GM18520 (cell line): ENCODE results near the gene PCDH17.

Experiments
- ATAC-seq: cut with Tn5 transposase; IDR thresholded peaks from one replicate; pipeline ENCODE4 v1.9.1; 2021; ENCODE audit not compliant: unreplicated experiment

PCDH17 gene

DNA sequence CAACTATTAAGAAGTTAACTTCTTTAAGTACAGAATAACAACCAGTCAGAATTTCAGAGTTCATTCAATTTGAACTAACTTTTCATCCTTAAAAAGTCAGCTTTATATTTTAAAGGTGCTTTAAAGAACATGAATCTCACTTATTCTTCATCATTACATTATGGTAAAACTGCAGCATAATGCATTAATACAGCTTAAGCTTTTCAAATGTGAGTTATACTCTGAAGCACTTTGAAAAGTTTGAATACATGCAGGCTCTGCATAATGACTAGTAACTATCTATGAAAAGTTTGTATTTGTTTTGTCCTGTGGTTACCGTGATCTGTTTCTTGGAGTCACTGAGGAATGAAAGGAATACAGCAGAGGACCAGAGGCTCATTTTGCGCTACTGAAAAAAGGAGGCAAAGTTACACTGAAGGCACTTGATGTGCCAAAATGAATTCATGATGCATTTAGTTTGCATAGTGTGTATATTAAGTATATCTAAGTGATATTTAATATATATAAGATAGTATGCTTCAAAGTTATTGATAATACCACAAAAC, 4.1 kb downstream of the PCDH17 start:
- ATAC-seq = no peak

DNA sequence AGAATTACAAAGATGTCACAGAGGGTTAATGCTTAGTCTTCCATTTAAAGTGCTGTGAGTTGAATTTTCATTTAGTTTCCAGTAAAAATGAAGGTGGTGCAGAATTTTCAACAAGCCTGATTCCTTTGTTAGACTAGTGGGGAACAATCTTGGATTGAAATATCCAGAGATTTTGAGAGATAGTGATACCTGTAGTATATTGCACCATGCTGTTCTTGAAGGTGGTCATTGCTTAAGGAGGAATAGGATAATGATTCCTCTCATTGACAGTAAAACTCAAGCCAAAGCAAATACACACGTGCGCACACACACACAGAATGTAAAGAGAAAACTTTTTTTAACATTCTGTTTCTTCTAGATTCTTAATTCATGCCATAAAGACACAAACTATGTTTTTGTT, 5.3 kb downstream of the PCDH17 start:
- ATAC-seq = no peak

DNA sequence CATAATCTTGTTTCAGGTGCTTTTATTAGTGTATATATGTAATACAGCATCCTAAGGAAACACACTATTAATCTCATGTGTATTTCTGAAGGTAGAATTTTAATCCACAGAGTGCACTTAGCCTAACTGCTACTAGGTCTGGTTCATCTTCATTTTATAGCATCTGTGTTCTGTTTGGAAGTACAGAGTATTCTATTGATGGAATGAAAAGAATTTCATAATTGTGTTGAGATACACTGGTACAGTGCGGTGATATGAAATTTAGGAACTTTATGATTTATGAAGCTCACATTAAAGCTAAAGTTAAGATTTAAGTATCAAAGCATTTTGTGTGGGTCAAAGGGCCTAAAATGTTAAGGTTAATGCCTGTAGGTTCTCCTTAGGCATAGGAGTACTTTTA, 6.0 kb downstream of the PCDH17 start:
- no peak for ATAC-seq

DNA sequence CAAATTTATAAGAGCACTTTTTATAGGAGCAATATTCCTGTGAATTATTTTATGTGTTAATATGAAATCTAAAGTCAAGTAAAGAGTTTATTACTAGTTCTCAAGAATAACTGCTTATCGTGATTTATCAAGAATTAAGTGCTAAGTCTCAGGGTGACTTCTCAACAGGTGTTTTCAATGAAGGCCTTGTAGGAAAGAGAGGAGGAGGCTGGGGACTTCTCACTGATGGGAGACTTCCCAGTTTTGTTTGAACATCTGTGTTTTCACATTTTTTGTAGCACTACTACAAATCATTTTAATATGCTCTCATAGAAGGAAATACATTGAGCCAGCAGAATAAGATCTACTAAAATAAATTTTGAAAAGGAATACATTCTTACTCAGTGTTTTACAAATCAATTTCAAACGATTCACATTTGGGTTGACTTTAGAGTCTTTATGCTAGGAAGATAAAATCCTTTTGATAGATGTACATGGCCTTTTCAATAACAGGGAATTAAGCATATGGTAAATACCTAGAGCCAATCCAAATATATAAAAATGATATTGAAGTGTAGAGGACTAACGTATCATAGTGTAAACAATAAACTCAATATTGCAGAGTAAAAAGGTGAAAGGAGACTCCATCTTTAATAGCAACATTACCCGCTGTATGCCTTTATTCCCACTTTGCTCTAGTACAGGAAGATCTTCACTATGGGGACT, 6.8 kb downstream of the PCDH17 start:
- ATAC-seq = no peak

DNA sequence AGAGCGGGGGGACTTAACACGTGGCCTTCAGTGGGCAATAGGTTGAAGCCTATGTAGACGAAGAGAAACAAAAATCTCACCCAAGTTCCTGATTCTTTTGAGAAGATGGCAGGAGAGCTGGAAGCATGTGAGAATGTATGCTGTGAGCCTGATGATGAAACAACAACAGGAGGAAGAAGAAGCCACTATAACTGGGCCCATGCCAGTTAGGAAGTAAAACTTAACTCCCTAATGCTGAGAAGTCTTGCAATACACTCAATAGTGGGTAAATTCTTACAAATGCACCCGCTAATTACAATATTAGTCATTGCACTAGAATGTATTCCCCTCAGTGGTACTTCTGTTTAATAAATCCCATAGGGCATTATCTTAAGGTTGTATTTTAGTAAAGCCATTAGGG, 9.1 kb downstream of the PCDH17 start:
- no peak for ATAC-seq

DNA sequence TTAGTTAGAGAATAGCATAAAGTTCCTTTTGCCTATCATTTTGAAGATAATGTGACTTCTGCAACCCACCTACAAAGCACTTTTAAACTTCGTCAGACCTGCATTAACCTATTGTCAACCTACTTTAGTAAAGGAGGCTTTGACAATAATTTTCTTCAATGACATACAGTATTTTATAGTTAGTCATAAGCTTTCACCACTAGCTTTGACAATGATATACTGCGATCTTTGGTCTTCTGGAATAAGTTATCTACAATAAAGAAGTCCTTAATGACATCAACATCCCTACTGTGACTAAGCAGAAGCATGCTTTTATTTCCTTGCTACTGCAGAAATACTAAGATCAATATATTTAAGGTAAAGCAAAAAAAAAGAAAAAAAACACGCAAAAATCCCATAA, 9.5 kb downstream of the PCDH17 start:
- no peak for ATAC-seq

DNA sequence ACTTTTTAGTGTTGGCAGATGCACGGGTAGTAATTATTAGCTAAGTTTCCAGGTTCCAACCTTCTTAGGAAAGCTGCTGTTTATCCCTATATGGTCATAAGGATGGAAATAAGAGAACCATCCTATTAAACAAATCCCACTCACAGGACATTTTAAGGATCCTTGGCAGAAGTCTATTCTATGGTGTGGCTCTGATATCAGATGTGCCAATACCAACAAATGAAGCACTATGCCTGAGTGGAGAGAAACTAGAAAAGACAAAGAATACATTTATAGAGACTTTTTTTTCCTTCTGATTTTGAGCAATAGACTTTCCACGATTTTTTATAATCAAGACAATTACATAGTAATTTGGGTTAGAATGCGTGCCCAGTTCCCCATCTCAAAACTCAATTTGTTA, 12.6 kb downstream of the PCDH17 start:
- no peak for ATAC-seq

DNA sequence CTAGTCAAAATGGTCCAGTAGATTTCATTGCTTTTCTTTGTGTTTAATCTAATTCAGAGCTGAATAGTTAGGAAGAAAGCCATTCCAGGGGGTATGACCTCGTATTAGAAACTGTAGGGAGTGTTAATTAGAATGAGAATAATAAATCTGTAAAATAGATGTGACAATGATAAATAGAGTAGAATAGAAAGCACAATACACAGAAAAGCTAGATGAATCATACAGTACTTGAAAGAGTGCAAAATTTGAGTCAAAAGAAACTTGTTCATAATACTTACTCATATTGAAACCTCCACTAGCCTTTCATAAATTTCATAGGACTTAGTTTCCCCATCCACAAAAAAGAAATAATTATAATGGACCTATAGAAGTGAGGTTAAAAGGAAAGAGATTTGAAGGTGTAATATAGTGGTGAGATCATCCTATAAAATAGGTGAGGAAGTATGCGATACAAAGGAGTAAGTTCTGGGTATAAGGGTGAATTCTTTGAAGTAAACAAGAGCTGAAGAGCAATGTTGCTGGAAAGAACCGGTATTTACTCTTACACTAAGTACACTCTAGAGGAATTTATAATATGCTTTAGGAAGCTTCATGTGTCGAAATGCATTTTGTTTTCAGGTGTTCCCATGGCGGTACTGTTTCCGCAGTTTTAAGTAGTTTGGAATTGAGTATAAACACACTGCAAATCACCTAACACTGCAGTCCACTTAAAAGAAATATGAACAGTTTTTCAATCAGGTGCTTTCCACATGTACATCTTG, 21.9 kb downstream of the PCDH17 start:
- ATAC-seq = no peak

DNA sequence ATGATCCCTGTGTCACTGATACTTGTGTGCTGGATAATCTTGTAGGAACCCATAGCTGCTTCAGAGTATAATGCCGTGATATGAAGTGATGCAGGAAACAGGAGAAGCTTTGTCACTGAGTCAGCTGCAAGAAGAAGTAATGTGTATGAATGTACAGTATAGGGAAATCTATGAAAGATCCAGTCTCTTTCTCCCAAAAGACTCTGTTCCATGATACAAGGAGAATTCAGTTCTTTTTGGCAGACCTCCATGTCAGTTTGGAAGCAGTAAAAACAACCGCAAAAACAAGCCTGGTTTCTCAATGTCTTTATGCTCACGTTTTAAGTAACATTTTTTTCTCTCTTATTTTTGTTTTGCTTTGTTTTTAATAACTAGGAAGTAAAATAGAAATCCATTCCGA, 33.9 kb downstream of the PCDH17 start:
- no peak for ATAC-seq

DNA sequence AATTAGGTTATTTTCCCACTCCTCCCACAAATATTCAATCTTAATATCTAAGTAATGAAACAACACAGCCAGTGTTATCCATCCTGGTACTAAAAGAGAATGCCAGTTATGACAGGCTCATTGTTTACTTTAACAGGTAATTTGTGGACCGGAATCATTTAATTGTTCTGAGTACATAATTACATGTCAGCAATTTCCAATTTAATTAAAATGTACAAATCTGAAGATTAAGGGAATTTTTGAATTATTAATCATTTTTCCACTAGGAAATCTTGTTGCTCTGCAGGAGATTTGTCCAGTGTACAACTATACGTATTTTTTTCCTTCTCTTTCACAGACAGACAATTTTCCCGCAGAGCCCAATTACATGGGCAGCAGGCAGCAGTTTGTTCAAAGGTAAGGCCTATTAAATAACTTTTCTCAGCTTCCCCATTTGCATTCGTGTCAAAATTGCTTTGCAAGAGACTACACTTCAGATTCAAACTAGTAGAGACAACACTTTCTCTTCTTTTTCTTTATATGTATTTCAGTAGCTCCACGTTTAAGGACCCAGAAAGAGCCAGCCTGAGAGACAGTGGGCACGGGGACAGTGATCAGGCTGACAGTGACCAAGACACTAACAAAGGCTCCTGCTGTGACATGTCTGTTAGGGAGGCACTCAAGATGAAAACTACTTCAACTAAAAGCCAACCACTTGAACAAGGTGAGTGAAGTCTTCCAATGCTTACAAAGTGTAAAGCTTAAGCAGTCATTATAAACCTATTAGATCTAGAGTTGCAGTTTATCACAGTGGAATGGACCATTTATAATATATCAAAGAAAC, 34.8 kb downstream of the PCDH17 start:
- no peak for ATAC-seq

DNA sequence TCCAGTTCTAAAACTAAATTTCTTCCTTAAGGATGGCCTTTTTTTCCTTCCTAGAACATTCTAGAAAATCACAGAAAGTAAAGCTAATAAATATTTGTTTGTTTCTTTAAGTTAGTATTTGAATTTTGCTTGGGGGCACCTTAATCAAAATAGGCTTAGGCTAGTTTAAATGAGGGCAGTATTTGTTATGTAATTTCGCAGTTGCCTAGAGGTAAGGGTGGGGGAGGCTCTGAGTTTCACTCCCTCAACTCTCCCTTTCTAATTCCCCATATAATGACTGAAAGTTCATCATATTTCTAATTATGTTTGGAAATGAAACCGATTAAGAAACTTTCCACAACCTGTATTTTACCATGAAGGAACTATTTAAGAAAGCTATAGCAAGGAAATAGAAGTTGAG, 40.6 kb downstream of the PCDH17 start:
- peak; percentile 12 for ATAC-seq

DNA sequence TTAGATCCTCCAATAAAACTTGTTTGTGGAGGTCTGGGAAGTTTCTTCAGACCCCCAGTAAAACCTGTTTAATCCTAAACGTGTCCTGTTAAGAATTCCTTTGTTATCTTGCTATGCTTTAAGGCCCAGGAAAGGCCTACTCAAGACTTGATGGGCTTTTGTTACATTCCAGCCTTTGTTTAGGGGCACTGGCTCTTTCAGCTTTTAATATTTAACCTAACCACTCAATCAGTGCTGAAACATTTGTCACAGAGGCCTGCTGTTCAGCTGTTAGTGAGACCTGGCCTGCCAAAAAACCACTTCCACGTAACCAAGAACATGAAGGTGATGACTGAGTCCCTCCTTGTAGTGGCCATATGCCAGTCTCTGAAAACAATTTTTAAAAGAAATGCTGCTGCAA, 41.7 kb downstream of the PCDH17 start:
- ATAC-seq = no peak

DNA sequence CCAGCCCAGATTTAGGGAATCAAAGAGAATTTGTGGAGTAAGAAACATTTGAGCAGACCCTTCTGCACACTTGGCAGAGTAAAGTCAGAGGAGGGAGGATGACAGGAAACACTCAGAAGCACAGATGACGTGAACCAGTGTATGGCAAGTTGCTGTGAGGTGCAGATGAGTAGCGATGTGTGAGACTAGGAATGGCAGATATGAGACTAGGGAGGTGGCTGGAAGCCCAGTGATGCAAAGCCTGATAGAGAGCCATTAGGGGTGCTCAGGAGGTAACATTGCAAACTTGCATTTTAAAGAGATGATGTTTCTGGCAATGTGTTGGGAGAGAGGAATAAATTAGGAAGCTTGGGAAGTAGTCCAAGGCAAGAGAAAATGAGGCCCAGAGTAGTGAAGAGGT, 44.0 kb downstream of the PCDH17 start:
- no peak for ATAC-seq

DNA sequence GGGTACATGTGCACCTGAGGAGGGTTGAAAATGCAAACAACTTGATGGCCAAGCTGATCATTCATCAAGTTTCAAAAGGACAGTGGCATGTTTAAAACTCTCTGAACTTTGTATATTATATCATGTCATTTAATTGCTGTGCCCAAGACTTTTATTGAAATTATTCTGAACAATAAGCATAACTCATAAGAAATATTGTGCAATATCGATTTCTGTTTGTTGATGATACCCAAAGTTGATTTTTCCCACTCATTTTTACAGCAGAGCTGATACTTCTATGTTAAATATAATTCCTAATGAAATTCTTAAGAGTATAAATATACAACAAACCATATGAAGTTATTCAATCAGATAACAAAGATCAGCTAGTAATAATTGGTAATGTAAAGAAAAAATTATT, 49.1 kb downstream of the PCDH17 start:
- no peak for ATAC-seq

DNA sequence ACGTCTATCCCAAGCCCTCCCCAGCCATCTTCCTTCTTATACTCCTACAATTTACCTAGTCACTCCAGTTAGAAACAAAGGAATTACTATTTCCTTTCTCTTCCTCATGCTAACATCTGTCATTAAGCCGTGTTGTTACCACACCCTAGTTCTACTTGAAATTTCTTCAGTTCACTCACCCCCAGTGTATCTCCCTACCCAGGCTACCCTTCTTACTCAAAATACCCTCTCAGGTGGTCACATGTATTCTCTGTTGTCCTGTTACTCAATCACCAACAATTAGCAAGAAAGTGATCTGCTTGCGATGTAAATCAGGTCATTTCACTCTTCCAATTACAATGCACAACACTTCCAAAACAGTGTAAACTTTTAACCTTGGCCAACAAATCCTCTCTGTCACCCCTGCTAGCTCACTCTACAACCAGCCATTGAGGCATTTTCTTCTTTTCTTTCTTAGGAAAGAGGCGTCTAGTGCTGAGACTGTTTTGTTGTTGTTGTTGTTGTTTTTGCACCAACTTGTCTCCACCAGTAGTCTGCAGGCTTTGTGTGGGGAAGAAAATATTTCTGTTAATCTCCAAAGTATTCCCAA, 50.7 kb downstream of the PCDH17 start:
- no peak for ATAC-seq

DNA sequence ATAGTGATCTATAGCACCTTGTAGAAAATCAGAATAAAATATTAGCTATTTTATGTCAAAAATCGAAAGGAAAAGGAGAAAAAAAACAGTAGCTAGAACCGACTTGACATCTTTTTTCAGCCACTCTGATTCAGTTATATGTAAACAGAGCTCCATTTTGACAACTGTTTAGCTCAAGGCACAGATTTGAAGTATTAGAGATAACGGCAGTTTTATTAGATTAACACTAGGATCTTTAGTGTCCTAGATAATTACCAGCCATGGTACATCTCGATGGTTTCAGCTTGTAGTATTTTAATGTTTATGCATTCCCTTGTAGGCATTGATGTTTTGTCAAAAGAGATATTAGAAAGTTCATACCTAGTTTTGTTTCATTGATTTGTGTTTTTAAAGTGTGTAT, 67.3 kb downstream of the PCDH17 start:
- no peak for ATAC-seq

DNA sequence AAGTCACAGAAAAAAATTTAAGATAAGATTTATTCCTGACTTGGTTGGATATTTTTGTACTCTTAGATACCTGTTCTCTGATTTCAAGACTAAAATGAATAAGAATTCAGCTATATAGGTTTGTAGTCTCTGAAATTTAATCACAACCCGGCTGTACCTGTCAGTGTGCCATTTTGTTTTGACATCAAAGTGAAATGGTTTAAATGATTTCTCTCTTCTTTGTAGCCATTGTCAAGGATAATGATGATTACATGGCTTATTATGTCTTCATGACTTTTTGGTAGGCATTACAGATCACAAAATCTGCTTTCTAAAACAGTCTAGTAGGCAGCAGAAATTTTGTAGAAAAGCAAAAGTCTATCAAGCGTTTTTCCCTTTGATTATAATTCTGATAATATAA, 72.5 kb downstream of the PCDH17 start:
- no peak for ATAC-seq

DNA sequence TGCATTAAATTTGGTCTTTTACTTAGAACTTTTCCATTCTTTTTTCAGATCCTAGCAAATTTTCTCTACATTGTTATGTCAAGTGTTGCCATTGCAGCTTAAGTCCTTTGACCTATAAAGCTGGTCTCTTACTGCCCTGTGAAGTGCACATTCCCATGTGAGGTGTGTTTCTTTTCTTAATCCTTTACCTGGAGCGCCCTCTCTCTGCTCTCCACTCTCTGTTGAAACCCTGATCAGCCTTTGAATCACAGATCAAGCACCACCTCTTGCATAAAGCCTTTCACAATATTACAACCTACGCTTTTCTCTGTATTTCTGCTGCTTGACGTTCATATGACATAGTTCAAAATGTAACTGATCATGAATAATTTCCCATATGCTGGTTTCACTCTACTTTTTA, 84.8 kb downstream of the PCDH17 start:
- no peak for ATAC-seq

DNA sequence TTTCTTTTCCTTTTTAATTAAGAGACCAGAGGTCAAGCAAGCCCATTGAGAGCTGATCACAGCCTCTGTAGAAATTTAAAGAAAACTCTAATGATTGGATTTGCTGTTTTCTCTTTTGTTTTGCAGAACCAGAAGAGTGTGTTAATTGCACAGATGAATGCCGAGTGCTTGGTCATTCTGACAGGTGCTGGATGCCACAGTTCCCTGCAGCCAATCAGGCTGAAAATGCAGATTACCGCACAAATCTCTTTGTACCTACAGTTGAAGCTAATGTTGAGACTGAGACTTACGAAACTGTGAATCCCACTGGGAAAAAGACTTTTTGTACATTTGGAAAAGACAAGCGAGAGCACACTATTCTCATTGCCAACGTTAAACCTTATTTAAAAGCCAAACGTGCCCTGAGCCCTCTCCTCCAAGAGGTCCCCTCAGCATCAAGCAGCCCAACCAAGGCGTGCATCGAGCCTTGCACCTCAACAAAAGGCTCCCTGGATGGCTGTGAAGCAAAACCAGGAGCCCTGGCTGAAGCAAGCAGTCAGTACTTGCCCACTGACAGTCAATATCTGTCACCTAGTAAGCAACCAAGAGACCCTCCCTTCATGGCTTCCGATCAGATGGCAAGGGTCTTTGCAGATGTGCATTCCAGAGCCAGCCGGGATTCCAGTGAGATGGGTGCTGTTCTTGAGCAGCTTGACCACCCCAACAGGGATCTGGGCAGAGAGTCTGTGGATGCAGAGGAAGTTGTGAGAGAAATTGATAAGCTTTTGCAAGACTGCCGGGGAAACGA, 93.1 kb downstream of the PCDH17 start:
- ATAC-seq = no peak

DNA sequence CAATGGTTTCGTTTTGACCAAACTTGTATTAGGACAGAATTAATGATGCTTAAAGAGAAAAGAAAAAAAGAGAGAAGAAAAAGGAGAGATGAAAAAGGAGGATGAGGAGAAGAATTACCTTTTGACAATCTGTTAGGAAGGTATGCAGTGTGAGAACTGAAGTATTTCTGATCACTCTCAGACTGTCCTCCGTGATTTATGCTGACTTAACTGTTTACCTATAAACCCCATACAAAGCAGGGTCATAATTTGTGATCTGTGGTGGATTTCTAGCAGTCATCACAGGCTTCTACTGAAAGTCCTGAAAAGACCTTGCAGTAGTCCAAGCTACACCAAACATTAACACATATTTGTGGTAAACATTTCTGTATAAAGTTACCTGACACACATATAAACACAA, 93.9 kb downstream of the PCDH17 start:
- ATAC-seq = no peak

DNA sequence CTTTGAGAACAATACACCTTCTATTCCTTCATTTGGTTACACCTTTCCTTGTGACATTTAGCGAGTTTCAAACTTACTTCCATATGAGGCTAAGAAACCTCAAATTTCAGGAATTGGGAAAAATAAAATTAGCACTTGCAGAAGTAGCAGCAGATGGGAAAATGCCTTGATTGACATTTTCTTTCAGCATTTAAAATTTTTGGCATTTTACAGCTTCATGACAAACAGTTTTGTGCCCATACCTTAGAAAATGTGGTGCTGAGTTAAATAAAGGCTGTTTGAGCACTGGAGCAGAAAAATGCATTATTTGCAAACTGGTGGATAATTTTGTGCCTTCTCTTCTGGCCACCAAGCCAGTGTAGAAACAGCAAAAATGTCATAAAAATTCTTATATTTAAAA, 95.4 kb downstream of the PCDH17 start:
- ATAC-seq = no peak
